ENCODE measurements around the gene DYRK1B.

The DYRK1B gene

DNA sequence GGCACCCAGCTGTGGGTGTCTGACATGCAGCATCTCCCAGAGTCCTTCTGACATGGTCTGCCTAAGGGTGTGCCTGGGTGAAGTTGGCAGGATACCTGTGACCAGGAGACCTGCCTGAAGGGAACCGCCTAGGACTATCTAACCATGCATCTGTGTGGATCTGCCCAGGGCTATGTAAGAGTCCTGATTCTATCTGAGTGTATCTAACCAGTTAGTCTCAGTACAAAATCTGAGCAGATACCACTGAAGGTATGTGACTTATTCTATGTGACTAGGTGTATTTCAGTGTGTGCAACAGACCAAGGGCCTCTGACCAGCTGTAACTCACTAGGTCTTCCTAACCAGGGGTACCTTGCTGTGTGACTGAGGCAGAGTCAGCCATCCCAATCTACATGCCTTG is 40.4 kb upstream of the DYRK1B start:
- in situ Hi-C loops (cut with HindIII; ENCODE audit: low pct_ligation_motif_present, low sequenced_read_pairs), result no loop called here
- TF ChIP-seq, protein P1, sequence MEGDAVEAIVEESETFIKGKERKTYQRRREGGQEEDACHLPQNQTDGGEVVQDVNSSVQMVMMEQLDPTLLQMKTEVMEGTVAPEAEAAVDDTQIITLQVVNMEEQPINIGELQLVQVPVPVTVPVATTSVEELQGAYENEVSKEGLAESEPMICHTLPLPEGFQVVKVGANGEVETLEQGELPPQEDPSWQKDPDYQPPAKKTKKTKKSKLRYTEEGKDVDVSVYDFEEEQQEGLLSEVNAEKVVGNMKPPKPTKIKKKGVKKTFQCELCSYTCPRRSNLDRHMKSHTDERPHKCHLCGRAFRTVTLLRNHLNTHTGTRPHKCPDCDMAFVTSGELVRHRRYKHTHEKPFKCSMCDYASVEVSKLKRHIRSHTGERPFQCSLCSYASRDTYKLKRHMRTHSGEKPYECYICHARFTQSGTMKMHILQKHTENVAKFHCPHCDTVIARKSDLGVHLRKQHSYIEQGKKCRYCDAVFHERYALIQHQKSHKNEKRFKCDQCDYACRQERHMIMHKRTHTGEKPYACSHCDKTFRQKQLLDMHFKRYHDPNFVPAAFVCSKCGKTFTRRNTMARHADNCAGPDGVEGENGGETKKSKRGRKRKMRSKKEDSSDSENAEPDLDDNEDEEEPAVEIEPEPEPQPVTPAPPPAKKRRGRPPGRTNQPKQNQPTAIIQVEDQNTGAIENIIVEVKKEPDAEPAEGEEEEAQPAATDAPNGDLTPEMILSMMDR (IDR thresholded peaks at IDR 0.05; ENCODE audit: low read depth, low read length, missing control alignments), result no peak
- DNase-seq, result no peak
- Histone ChIP-seq H3K27ac (no peak overlapping the region), H3K4me3 (ENCODE audit: low read depth, low read length) (no peak overlapping the region), H3K27me3 (replicated peaks) (no peaks in the 10 kb centered on the region), H3K36me3 (replicated peaks) (no peaks in the 10 kb centered on the region)

DNA sequence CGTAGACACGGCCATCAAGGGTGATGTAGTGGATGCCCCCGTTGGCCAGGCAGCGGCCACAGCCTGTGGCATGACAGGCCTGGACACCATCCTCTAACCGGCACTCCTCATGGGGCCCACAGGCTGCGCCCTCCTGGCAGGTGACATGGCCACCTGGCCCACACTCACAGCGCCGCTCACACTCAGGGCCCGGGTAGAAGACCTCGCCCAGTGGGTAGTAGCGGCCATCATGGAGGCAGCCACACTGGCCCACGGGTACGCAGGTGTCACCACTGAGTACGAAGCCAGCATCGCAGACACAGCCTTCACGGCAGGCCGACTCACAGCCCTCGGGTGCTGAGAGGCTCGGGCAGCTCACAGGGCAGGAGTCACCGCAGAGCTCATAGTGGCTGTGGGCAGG is 39.4 kb upstream of the DYRK1B start:
- no peak overlapping the region for H3K4me3 ChIP-seq (ENCODE audit: low read depth, low read length)

DNA sequence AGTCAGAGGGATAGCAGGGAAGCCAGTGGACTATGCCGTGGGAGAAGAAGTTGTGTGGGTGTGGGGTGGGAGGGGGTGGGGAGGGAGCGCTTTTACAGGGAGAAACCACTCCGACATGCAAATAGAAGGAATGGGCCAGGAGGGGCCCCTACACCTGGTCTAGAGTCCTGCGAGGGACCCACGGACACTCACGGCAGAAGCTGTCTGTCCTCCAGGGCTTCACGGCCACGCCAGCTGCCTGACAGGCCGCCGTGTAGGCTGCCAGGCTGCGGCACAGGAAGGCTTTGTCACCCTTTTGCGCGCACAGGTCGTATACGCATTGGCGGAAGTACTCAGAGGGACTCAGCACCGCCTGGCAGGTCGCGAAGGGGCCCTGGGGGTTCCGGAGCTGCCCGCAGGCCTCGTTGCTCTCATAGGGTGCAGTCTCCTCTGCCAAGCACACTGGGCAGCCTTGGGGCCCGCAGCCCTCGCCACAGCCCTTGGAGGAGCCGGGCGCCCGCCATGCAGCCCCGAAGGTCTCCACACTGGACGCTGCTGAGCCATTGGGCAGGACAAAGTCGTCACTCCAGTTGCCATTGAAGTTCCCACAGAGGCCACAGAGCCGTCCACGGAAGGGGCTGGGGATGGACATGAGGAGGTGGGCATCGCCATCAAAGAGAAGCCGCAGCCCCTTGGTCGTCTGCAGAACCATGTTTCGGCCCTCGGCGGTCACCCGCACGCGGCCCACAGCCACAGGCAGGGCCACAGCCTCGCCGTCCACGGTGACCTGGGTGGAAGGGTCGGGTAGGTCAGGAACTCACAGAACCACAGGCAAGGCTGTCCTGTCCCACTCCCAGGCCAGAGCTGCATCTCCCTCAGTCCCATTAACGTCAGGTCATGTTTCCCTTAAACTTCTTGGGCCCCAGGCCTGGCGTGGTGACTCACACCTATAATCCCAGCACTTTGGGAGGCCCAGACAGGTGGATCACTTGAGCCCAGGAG is 38.2 kb upstream of the DYRK1B start:
- TF ChIP-seq, protein P1 (IDR thresholded peaks at IDR 0.05; ENCODE audit: low read depth, low read length, missing control alignments), result no peak
- in situ Hi-C loops (cut with HindIII; ENCODE audit: low pct_ligation_motif_present, low sequenced_read_pairs), result no loop called here
- no peak overlapping the region for H3K27ac ChIP-seq

More for the DNA sequence above, 39.4 kb upstream of the DYRK1B start:
- H3K27me3 ChIP-seq (replicated peaks), result no peaks in the 10 kb centered on the region
- in situ Hi-C loops (cut with HindIII; ENCODE audit: low pct_ligation_motif_present, low sequenced_read_pairs), result no loop called here
- TF ChIP-seq, protein P1 (IDR thresholded peaks at IDR 0.05; ENCODE audit: low read depth, low read length, missing control alignments), result no peak
- H3K27ac ChIP-seq, result no peak overlapping the region
- no peak for DNase-seq
- no peaks in the 10 kb centered on the region for H3K36me3 ChIP-seq (replicated peaks)

DNA sequence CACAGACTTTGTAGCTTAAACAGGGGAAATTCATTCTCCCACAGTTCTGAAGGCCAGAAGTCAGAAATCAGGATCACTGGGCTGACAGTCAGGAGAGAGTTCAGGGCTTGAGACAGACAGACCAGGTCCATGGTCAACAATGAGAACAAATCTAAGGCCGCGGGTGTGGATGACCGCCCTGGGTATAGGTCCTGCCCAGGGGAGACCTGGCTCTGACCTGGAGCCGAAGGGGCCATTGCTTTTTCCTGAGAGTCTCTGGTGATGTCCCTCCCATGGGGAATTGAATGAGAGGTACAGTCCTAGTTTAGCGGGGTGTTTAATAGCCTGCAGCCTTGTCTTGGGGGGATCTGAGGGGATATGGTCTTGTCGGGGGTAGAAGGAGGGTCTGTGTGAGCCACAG is 37.4 kb upstream of the DYRK1B start:
- Histone ChIP-seq H3K27ac (no peak overlapping the region), H3K36me3 (replicated peaks) (no peaks in the 10 kb centered on the region), H3K27me3 (replicated peaks) (no peaks in the 10 kb centered on the region), H3K4me3 (ENCODE audit: low read depth, low read length) (no peak overlapping the region)
- in situ Hi-C loops (cut with HindIII; ENCODE audit: low pct_ligation_motif_present, low sequenced_read_pairs), result no loop called here
- TF ChIP-seq, protein P1 (IDR thresholded peaks at IDR 0.05; ENCODE audit: low read depth, low read length, missing control alignments), result no peak
- DNase-seq, result no peak

More for the DNA sequence above, 38.2 kb upstream of the DYRK1B start:
- Histone ChIP-seq H3K27me3 (replicated peaks) (no peaks in the 10 kb centered on the region), H3K4me3 (ENCODE audit: low read depth, low read length) (no peak overlapping the region), H3K36me3 (replicated peaks) (no peaks in the 10 kb centered on the region)
- DNase-seq, result no peak

DNA sequence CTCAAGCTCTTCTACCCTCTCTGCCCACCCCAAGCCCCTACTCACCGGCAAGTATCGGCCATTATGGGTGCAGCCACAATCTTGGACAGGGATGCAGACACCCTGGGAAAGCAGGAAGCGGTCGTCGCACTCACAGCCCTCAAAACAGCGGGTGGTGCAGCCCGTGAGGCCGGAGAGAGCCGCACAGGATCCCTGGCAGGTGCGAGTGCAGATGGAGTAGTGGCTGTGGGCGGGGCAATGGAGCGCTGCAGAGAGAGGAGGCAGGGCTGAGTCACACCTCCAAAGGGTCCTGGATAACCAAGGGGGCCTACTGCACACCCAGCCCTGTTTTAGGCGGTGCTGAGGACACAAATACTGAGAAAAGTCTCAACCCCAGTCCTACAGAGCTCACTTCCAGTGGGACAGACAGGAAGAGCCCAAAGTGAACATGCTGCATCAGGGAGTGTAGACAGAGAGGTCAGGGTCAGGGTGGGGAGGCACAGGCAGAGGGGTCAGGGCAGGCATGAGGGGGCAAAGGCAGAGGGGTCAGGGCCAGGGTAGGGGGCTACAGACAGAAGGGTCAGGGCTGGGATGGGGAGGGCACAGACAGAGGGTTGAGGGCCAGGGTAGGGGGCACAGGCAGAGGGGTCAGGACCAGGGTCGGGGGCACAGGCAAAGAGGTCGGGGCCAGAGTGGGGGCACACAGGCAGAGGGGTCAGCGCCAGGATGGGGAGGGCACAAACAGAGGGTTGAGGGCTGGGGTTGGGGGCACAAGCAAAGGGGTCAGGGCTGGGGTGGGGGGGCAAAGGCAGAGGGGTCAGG is 36.4 kb upstream of the DYRK1B start:
- no peak for DNase-seq
- TF ChIP-seq, protein P1 (IDR thresholded peaks at IDR 0.05; ENCODE audit: low read depth, low read length, missing control alignments), result no peak
- H3K4me3 ChIP-seq (ENCODE audit: low read depth, low read length), result no peak overlapping the region
- H3K27ac ChIP-seq, result no peak overlapping the region
- in situ Hi-C loops (cut with HindIII; ENCODE audit: low pct_ligation_motif_present, low sequenced_read_pairs), result no loop called here
- H3K27me3 ChIP-seq (replicated peaks), result no peaks in the 10 kb centered on the region
- no peaks in the 10 kb centered on the region for H3K36me3 ChIP-seq (replicated peaks)
